Measurements from ENCODE around the gene MGRN1. TPM values are rescaled to one million over a fixed set of nuclear protein-coding genes. Genes with fewer than 3 reads are reported as not detected.

MGRN1 gene
- total RNA-seq, 1 donor from 2014 or later: 91.5 TPM

GRCh38 chr16:4695473-4696171, 71.0 kb downstream of the MGRN1 start:
- Histone ChIP-seq H3K79me2 (ENCODE audit: insufficient read depth, low read length) (peaks cover 16% of the 10 kb centered on the region), H3K9me3 (ENCODE audit: insufficient read depth, low read depth, low read length) (no peaks in the 10 kb centered on the region), H3K4me2 (ENCODE audit: low read length) (peak overlapping the region; percentile 89), H2AFZ (ENCODE audit: low read depth, low read length) (no peak overlapping the region), H3K4me1 (ENCODE audit: insufficient read depth, low read length) (peaks cover 10% of the 10 kb centered on the region), H3K27ac (ENCODE audit: low read depth, low read length) (no peak overlapping the region), H3K36me3 (ENCODE audit: insufficient read depth, low read length) (peaks cover 21% of the 10 kb centered on the region), H3K4me3 (ENCODE audit: insufficient read depth, low read depth, low read length) (no peak overlapping the region), H4K20me1 (ENCODE audit: insufficient read depth, low read length) (peaks cover 19% of the 10 kb centered on the region), H3K9ac (ENCODE audit: low read length) (no peak overlapping the region), H3K27me3 (ENCODE audit: insufficient read depth, low read length) (no peaks in the 10 kb centered on the region)
- no peak for TF ChIP-seq EZH2 (IDR thresholded peaks at IDR 0.05; ENCODE audit: insufficient read depth, low read length)
- TF ChIP-seq CTCF (IDR thresholded peaks at IDR 0.05; ENCODE audit: insufficient read depth, low read depth, low read length): no peak
- DNase-seq (ENCODE audit: low read depth) (no peak), FAIRE-seq (no peak)
- Mint-ChIP-seq H3K9me3 (ENCODE audit: unreplicated experiment) (no peaks in the 10 kb centered on the region), H3K36me3 (ENCODE audit: low read depth, unreplicated experiment) (peaks cover 10% of the 10 kb centered on the region), H3K27ac (ENCODE audit: unreplicated experiment) (no peak overlapping the region), H3K4me1 (ENCODE audit: low read depth, unreplicated experiment) (peaks cover 6% of the 10 kb centered on the region), H3K27me3 (ENCODE audit: low read depth, unreplicated experiment) (no peaks in the 10 kb centered on the region), H3K4me3 (ENCODE audit: unreplicated experiment) (peak overlapping the region; percentile 91)

DNA sequence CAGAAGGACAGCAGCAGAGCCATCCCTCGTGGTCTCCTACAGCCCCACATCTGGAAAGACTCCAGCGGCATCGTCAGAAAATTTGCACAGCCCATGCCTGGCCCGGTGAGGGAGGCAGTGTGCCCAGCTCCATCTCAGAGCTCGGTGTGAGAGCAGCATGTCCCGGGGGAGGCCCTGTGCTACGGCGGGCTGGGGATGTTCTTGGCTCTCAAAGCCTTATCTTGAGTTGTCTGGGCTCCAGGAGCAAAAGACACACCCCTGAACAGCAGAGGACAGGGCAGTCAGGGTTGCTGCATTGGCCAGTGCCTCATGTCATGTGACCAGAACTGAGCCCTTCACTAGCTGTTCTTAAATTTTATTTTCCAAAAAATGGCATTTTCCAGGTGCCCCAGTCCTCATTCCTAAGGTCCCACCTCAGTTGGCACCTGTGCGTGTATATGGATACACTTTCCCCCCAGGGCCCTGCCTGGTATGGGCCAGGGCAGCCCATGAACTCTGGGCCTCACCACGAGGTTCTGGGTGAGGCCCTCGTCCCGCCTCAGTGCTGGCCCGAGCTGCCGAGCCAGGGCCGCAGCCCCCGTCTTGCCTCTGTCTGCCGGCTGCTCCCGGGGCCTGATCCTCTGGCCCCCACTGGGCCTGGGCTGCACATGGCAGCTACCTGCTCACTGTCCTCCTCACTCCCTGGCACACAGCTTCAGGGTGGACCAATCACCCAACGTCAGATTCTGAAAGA, 71.7 kb downstream of the MGRN1 start:
- peaks cover 10% of the 10 kb centered on the region for H3K36me3 Mint-ChIP-seq (ENCODE audit: low read depth, unreplicated experiment)
- Histone ChIP-seq H3K4me3 (ENCODE audit: insufficient read depth, low read depth, low read length) (no peak overlapping the region), H4K20me1 (ENCODE audit: insufficient read depth, low read length) (peaks cover 19% of the 10 kb centered on the region), H3K79me2 (ENCODE audit: insufficient read depth, low read length) (peaks cover 16% of the 10 kb centered on the region), H3K9ac (ENCODE audit: low read length) (no peak overlapping the region), H3K36me3 (ENCODE audit: insufficient read depth, low read length) (peaks cover 21% of the 10 kb centered on the region), H3K27ac (ENCODE audit: low read depth, low read length) (no peak overlapping the region), H3K9me3 (ENCODE audit: insufficient read depth, low read depth, low read length) (no peaks in the 10 kb centered on the region), H3K4me1 (ENCODE audit: insufficient read depth, low read length) (peaks cover 10% of the 10 kb centered on the region), H3K27me3 (ENCODE audit: insufficient read depth, low read length) (no peaks in the 10 kb centered on the region), H2AFZ (ENCODE audit: low read depth, low read length) (no peak overlapping the region), H3K4me2 (ENCODE audit: low read length) (no peak overlapping the region)
- no peaks in the 10 kb centered on the region for H3K9me3 Mint-ChIP-seq (ENCODE audit: unreplicated experiment)
- TF ChIP-seq EZH2 (IDR thresholded peaks at IDR 0.05; ENCODE audit: insufficient read depth, low read length): no peak
- no peak for TF ChIP-seq CTCF (IDR thresholded peaks at IDR 0.05; ENCODE audit: insufficient read depth, low read depth, low read length)
- H3K27me3 Mint-ChIP-seq (ENCODE audit: low read depth, unreplicated experiment): no peaks in the 10 kb centered on the region
- no peak overlapping the region for H3K27ac Mint-ChIP-seq (ENCODE audit: unreplicated experiment)
- no peak overlapping the region for H3K4me3 Mint-ChIP-seq (ENCODE audit: unreplicated experiment)
- FAIRE-seq (no peak), DNase-seq (ENCODE audit: low read depth) (no peak)
- H3K4me1 Mint-ChIP-seq (ENCODE audit: low read depth, unreplicated experiment): peaks cover 6% of the 10 kb centered on the region

Data from astrocyte (in vitro differentiated cells and primary cell).